GM19238 (cell line): Measurements from ENCODE around the gene ALG9.
"Not testable (repeated sequence)": the region's sequence is repeated elsewhere in the genome, so short reads cannot be mapped to it uniquely, and the experiment has no call there.

ENCODE experiments used
- DNase-seq: peaks from one replicate; pipeline ENCODE4 v3.0.0; 2011; ENCODE audit warnings: low spot score; ENCODE audit not compliant: insufficient read length

The ALG9 gene

GRCh38 chr11:111797145-111797581, 74.2 kb downstream of the ALG9 start:
- DNase-seq, result no peak

GRCh38 chr11:111796696-111797095, 74.7 kb downstream of the ALG9 start:
- DNase-seq, result no peak

- DNase-seq, result no peak
Measured at GRCh38 chr11:111795334-111795985, 75.9 kb downstream of the ALG9 start.

GRCh38 chr11:111793863-111794262, 77.5 kb downstream of the ALG9 start:
- no peak for DNase-seq

- no peak for DNase-seq
Measured at GRCh38 chr11:111792955-111793500, 78.4 kb downstream of the ALG9 start.

- no peak for DNase-seq
Measured at GRCh38 chr11:111792314-111792713, 79.1 kb downstream of the ALG9 start.

- no peak for DNase-seq
Measured at GRCh38 chr11:111788464-111788863, 82.9 kb downstream of the ALG9 start.

- no peak for DNase-seq
Measured at GRCh38 chr11:111788051-111788450, 83.3 kb downstream of the ALG9 start.

- no peak for DNase-seq
Measured at GRCh38 chr11:111785886-111786412, 85.4 kb downstream of the ALG9 start.

GRCh38 chr11:111785076-111785475, 86.3 kb downstream of the ALG9 start:
- DNase-seq, result no peak

- DNase-seq, result not testable (repeated sequence)
Measured at GRCh38 chr11:111784311-111784710, 87.1 kb downstream of the ALG9 start.

- no peak for DNase-seq
Measured at GRCh38 chr11:111782109-111782741, 89.2 kb downstream of the ALG9 start.

GRCh38 chr11:111779118-111779517, 92.3 kb downstream of the ALG9 start:
- DNase-seq, result no peak

GRCh38 chr11:111778047-111778558, 93.3 kb downstream of the ALG9 start:
- DNase-seq, result no peak

GRCh38 chr11:111777094-111778046, 94.0 kb downstream of the ALG9 start:
- DNase-seq, result peak; percentile 30

- DNase-seq, result peak; percentile 57
Measured at GRCh38 chr11:111776398-111777093, 94.8 kb downstream of the ALG9 start.

GRCh38 chr11:111774955-111775710, 96.2 kb downstream of the ALG9 start:
- no peak for DNase-seq

GRCh38 chr11:111772535-111772934, 98.8 kb downstream of the ALG9 start:
- DNase-seq, result no peak

- not testable (repeated sequence) for DNase-seq
Measured at GRCh38 chr11:111771205-111771604, 100.2 kb downstream of the ALG9 start.

- no peak for DNase-seq
Measured at GRCh38 chr11:111770581-111771134, 100.7 kb downstream of the ALG9 start.
